GM12878 (cell line): Measurements from ENCODE around the gene TMPRSS12. TPM values are rescaled to one million over a fixed set of nuclear protein-coding genes. Genes with fewer than 3 reads are reported as not detected.

Experiments
- ATAC-seq: fragments of 200-7000 bp; cut with Tn5 transposase; 3 replicates; pipeline ENCODE4 v1.9.1; 2020; ENCODE audit warnings: mild to moderate bottlenecking, moderate library complexity
- BruUV-seq: library from RNA; stranded (reverse); fragments of 400-500 nt; replicated peaks from 2 replicates; lab custom pipeline; 2021; lab: Mats Ljungman, UMichigan
- CTCF ChIA-PET: fragments of 300-600 bp; sonication (Branson Sonifier 250); formaldehyde crosslinking; extraction: SDS; loops from one replicate; lab custom pipeline; 2021; ENCODE audit warnings: inconsistent platforms; lab: Yijun Ruan, JAX
- POLR2A ChIA-PET: fragments of 350-600 bp; formaldehyde crosslinking; extraction: SDS; loops from one replicate; lab custom pipeline; 2021; ENCODE audit warnings: inconsistent platforms; lab: Charles Lee
- RAD21 ChIA-PET: fragments of 300-600 bp; sonication (Branson Sonifier 250); formaldehyde crosslinking; loops from one replicate; lab custom pipeline; 2023; ENCODE audit warnings: antibody characterized with exemption; ENCODE audit not compliant: unreplicated experiment; lab: Charles Lee
- SMC1A ChIA-PET: fragments of 300-600 bp; sonication (Branson Sonifier 250); formaldehyde crosslinking; loops from one replicate; lab custom pipeline; 2023; ENCODE audit not compliant: unreplicated experiment, uncharacterized antibody; lab: Charles Lee
- DNase-seq: peaks from one replicate; pipeline ENCODE4 v3.0.0-alpha.2; 2011; ENCODE audit warnings: low read depth, low spot score
- FAIRE-seq: peaks from 3 replicates; lab custom pipeline; 2011; peaks lifted over from hg19 to GRCh38; lab: Jason Lieb, UNC
- H2AFZ ChIP-seq: 2 replicates; pipeline ENCODE4 v1.6.0; 2011; ENCODE audit warnings: low read depth, low read length, control low read depth; ENCODE audit not compliant: control insufficient read depth
- H3K27ac ChIP-seq: 2 replicates; pipeline ENCODE4 v1.5.1; 2011; ENCODE audit warnings: control low read depth; ENCODE audit not compliant: control insufficient read depth, insufficient read depth
- H3K27me3 ChIP-seq, 2 experiments: replicated peaks in 1 of 2; 2 replicates each; pipeline versions ENCODE4 v1.6.0 to v1.6.1; 2011; ENCODE audit warnings: low read length in 1 of 2; ENCODE audit not compliant: control insufficient read depth in 2 of 2, insufficient read depth in 2 of 2
- H3K36me3 ChIP-seq, 2 experiments: 2 replicates each; pipeline ENCODE4 v1.5.1; 2011; ENCODE audit warnings: low read length in 1 of 2; ENCODE audit not compliant: control insufficient read depth in 2 of 2, insufficient read depth in 2 of 2
- H3K4me1 ChIP-seq: 2 replicates; pipeline ENCODE4 v1.6.1; 2011; ENCODE audit warnings: mild to moderate bottlenecking, low read length, moderate library complexity, mixed read lengths; ENCODE audit not compliant: control insufficient read depth, insufficient read depth
- H3K4me2 ChIP-seq: 2 replicates; pipeline ENCODE4 v1.6.0; 2011; ENCODE audit warnings: control low read depth; ENCODE audit not compliant: control insufficient read depth, insufficient read depth
- H3K4me3 ChIP-seq: fragments of 200-600 bp; sonication (generic); 2 replicates; pipeline ENCODE4 v1.5.1; 2016
- H3K79me2 ChIP-seq: 2 replicates; pipeline ENCODE4 v1.6.0; 2011; ENCODE audit warnings: low read length; ENCODE audit not compliant: control insufficient read depth, insufficient read depth
- H3K9ac ChIP-seq: 2 replicates; pipeline ENCODE4 v1.8.0; 2011; ENCODE audit warnings: low read length, control low read depth, mixed read lengths; ENCODE audit not compliant: control insufficient read depth, insufficient read depth
- H3K9me3 ChIP-seq: replicated peaks from 3 replicates; pipeline ENCODE4 v1.5.1; 2011; ENCODE audit warnings: mild to moderate bottlenecking, low read length; ENCODE audit not compliant: control insufficient read depth, insufficient read depth
- H4K20me1 ChIP-seq: 2 replicates; pipeline ENCODE4 v1.6.0; 2011; ENCODE audit not compliant: control insufficient read depth, insufficient read depth
- BCLAF1 ChIP-seq: fragments of 450-650 bp; IDR thresholded peaks from 2 replicates; pipeline ENCODE4 v1.6.1; 2017; ENCODE audit warnings: antibody characterized with exemption, mild to moderate bottlenecking, moderate library complexity
- KDM1A ChIP-seq: fragments of 200-600 bp; sonication (generic); IDR thresholded peaks from 2 replicates; pipeline ENCODE4 v1.6.1; 2016; ENCODE audit warnings: borderline replicate concordance
- KLF5 ChIP-seq: fragments of 450-650 bp; IDR thresholded peaks from 2 replicates; pipeline ENCODE4 v1.6.1; 2014; ENCODE audit warnings: mild to moderate bottlenecking; ENCODE audit not compliant: partially characterized antibody
- NRF1 ChIP-seq: conservative IDR thresholded peaks from 2 replicates; pipeline ENCODE4 v1.6.1; 2011; ENCODE audit warnings: mild to moderate bottlenecking, low read depth, low read length, improper control_type of control experiment
- SMARCA5 ChIP-seq: fragments of 450-650 bp; IDR thresholded peaks from 2 replicates; pipeline ENCODE4 v1.6.1; 2017; ENCODE audit warnings: mild to moderate bottlenecking
- ZBTB33 ChIP-seq: fragments of 450-650 bp; IDR thresholded peaks from 2 replicates; pipeline ENCODE4 v1.6.1; 2017; ENCODE audit warnings: mild to moderate bottlenecking
- ZBTB4 ChIP-seq: fragments of 450-650 bp; formaldehyde crosslinking; IDR thresholded peaks from 2 replicates; pipeline ENCODE4 v1.4.0; 2022; ENCODE audit warnings: mild to moderate bottlenecking, moderate library complexity
- WGBS: methylation state at CpG from one replicate; pipeline ENCODE4 v1.1.6; 2016; ENCODE audit warnings: low lambda C conversion rate; ENCODE audit not compliant: insufficient replicate concordance, insufficient coverage; ENCODE audit errors: missing lambda C conversion rate; 5-methylcytosine and 5-hydroxymethylcytosine counted together
- in situ Hi-C: fragments of 300-500 bp; cut with MboI; formaldehyde crosslinking; loops from 9 replicates; pipeline ENCODE4 v1.14.3; 2018; ENCODE audit warnings: mixed read lengths
- intact Hi-C: fragments of 100-400 bp; cut with micrococcal nuclease; formaldehyde crosslinking; loops from one replicate; pipeline ENCODE4 v1.14.2; 2022; ENCODE audit not compliant: unreplicated experiment
- polyA plus RNA-seq, 11 experiments: library from polyadenylated mRNA; depleted of rRNA in 4 of 11; unstranded in 6 of 11; stranded (reverse) in 5 of 11; fragments of >200 nt; fragmentation: Nextera tagmentation in 4 of 11; fragmentation: Illumina TruSeq in 1 of 11; extraction: Ambion mirVana in 4 of 11; extraction: Trizol in 1 of 11; gene quantifications; 1 replicate in 1 of 11; 2 replicates in 10 of 11; pipeline versions ENCODE4 v1.2.1 to v1.2.3, GENCODE V29; 2011 to 2016; ENCODE audit warnings: inconsistent platforms in 2 of 11, missing spikeins in 2 of 11, low read depth in 1 of 11
- total RNA-seq, 4 experiments: library from RNA; depleted of rRNA in 3 of 4; stranded (reverse); fragments of >200 nt in 3 of 4; fragmentation: Illumina TruSeq in 1 of 4; extraction: Trizol in 1 of 4; gene quantifications; 2 replicates each; pipeline versions ENCODE4 v1.2.1 to v1.2.3, GENCODE V29; 2013 to 2021
- TF ChIP-seq, protein P1 (sequence below): fragments of 450-650 bp; conservative IDR thresholded peaks from 2 replicates; pipeline ENCODE4 v1.6.1; 2017; ENCODE audit warnings: mild to moderate bottlenecking, moderate library complexity

The TMPRSS12 gene
- total and polyA plus RNA-seq, 10 of the 15 experiments (the other 5 are each of a cell fraction or from before 2014, with no cell fraction given): not detected

- no peaks in the 10 kb centered on the region for H3K4me1 ChIP-seq
- no peak overlapping the region for H3K9ac ChIP-seq
- H3K79me2 ChIP-seq: no peaks in the 10 kb centered on the region
- no peak for DNase-seq
- ChIA-PET POLR2A (no interaction called here), CTCF (interaction anchor here (0.6 to 0.9 kb wide), 2 partner anchors 10 to 11 kb away, joined by 3 read pairs; no protein-coding TSS in a partner anchor), RAD21 (no interaction called here), SMC1A (no interaction called here)
- H3K4me2 ChIP-seq: no peak overlapping the region
- no peak for ATAC-seq
- no TSS peak for BruUV-seq
- H3K9me3 ChIP-seq: peaks cover 2% of the 10 kb centered on the region; the same call in 1 of the 3 replicates
- H3K36me3 ChIP-seq: no peaks in the 10 kb centered on the region
- in situ Hi-C loops: no loop called here
- WGBS: 14% methylated on average over 7 of the region's 7 CpGs
- H3K4me3 ChIP-seq: no peak overlapping the region
- H3K27me3 ChIP-seq: no peaks in the 10 kb centered on the region
- no peak for FAIRE-seq
- no peak overlapping the region for H2AFZ ChIP-seq
- no peaks in the 10 kb centered on the region for H4K20me1 ChIP-seq
- H3K27ac ChIP-seq: no peak overlapping the region
- intact Hi-C loops: no loop called here
- TF ChIP-seq ZBTB4 (CRISPR knock-in tag): no peak
- TF ChIP-seq NRF1: no peak
- no peak for TF ChIP-seq KDM1A
- TF ChIP-seq KLF5: no peak
- TF ChIP-seq, protein P1, sequence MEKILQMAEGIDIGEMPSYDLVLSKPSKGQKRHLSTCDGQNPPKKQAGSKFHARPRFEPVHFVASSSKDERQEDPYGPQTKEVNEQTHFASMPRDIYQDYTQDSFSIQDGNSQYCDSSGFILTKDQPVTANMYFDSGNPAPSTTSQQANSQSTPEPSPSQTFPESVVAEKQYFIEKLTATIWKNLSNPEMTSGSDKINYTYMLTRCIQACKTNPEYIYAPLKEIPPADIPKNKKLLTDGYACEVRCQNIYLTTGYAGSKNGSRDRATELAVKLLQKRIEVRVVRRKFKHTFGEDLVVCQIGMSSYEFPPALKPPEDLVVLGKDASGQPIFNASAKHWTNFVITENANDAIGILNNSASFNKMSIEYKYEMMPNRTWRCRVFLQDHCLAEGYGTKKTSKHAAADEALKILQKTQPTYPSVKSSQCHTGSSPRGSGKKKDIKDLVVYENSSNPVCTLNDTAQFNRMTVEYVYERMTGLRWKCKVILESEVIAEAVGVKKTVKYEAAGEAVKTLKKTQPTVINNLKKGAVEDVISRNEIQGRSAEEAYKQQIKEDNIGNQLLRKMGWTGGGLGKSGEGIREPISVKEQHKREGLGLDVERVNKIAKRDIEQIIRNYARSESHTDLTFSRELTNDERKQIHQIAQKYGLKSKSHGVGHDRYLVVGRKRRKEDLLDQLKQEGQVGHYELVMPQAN: no peak
- no peak for TF ChIP-seq SMARCA5
- no peak for TF ChIP-seq ZBTB33
- no peak for TF ChIP-seq BCLAF1
Measured at GRCh38 chr12:50841716-50842531, 802 bp upstream of the TMPRSS12 start.
